Neural cell (in vitro differentiated cells): Measurements from ENCODE around the gene SLAMF1.

ENCODE experiments used
- CTCF ChIP-seq: fragments of 450-650 bp; IDR thresholded peaks from 2 replicates; pipeline ENCODE4 v1.5.1; 2014; ENCODE audit warnings: antibody characterized with exemption, mild to moderate bottlenecking, moderate library complexity; ENCODE audit not compliant: poor library complexity, severe bottlenecking
- EP300 ChIP-seq: fragments of 450-650 bp; conservative IDR thresholded peaks from 2 replicates; pipeline ENCODE4 v1.6.1; 2014; ENCODE audit warnings: antibody characterized with exemption, mild to moderate bottlenecking, moderate library complexity; ENCODE audit not compliant: poor library complexity, severe bottlenecking
- EZH2 ChIP-seq: fragments of 200-600, 300-800 bp; shearing (Covaris generic), sonication (generic); IDR thresholded peaks from 2 replicates; pipeline ENCODE4 v1.6.1; 2014; ENCODE audit warnings: antibody characterized with exemption, low read length, borderline replicate concordance, mild to moderate bottlenecking; ENCODE audit not compliant: insufficient read depth, poor library complexity, severe bottlenecking
- POLR2AphosphoS5 ChIP-seq: IDR thresholded peaks from 2 replicates; pipeline ENCODE4 v1.6.1; 2012
- REST ChIP-seq: IDR thresholded peaks from 2 replicates; pipeline ENCODE4 v1.6.1; 2012; ENCODE audit warnings: borderline replicate concordance
- SMC3 ChIP-seq: fragments of 450-650 bp; conservative IDR thresholded peaks from 2 replicates; pipeline ENCODE4 v1.6.1; 2014; ENCODE audit warnings: antibody characterized with exemption, mild to moderate bottlenecking, moderate library complexity; ENCODE audit not compliant: poor library complexity
- TAF1 ChIP-seq: IDR thresholded peaks from 2 replicates; pipeline ENCODE4 v1.6.1; 2012; ENCODE audit warnings: low read depth

DNA sequence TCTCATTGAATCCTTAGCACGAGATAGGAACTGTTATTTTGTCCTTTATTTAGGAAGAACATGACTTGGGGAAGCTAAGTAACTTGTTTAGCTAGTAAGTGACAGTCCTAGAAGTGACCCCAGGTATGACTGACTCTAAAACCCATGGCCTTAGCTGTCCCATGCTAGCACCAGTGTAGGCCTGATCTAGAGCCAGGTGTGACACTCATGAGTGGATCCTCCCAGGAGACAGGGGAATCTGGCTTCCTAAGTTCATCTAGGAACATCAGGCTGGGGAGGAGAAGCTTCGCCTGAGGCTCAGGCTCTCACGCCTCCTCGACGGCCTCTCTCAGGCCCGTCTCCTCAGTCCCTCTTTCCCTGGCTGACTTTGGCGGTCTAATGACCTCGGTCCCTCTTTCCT is 33.6 kb upstream of the SLAMF1 start:
- no peak for TF ChIP-seq POLR2AphosphoS5
- TF ChIP-seq TAF1 = no peak
- TF ChIP-seq CTCF = no peak
- TF ChIP-seq EP300 = no peak
- no peak for TF ChIP-seq REST
- no peak for TF ChIP-seq EZH2
- no peak for TF ChIP-seq SMC3
